ENCODE results near the gene TEKT1.

- TF ChIP-seq CTCF (conservative IDR thresholded peaks at IDR 0.05 in 1 of 2, IDR thresholded peaks at IDR 0.05 in 1 of 2; ENCODE audit: extremely low read depth in 1 of 2, insufficient read depth in 1 of 2, low read depth in 1 of 2, low read length in 2 of 2) (no peak), EZH2 (IDR thresholded peaks at IDR 0.05; ENCODE audit: borderline replicate concordance, low read length) (no peak)
Measured at GRCh38 chr17:6812295-6812694, 19.2 kb downstream of the TEKT1 start.
